HG03558 (cell line): Measurements from ENCODE around the gene EXOC4.
"Not testable (repeated sequence)": the region's sequence is repeated elsewhere in the genome, so short reads cannot be mapped to it uniquely, and the experiment has no call there.

Experiments
- ATAC-seq: cut with Tn5 transposase; IDR thresholded peaks from one replicate; pipeline ENCODE4 v1.9.1; 2021; ENCODE audit warnings: moderate number of reproducible peaks; ENCODE audit not compliant: unreplicated experiment; ENCODE audit errors: extremely low read depth

The EXOC4 gene

GRCh38 chr7:134069187-134069586, 816.3 kb downstream of the EXOC4 start:
- ATAC-seq = no peak

GRCh38 chr7:134070673-134071072, 817.8 kb downstream of the EXOC4 start:
- ATAC-seq = no peak

- ATAC-seq = peak; percentile 73
Measured at GRCh38 chr7:134071355-134072331, 818.8 kb downstream of the EXOC4 start.

GRCh38 chr7:134073276-134073675, 820.4 kb downstream of the EXOC4 start:
- no peak for ATAC-seq

GRCh38 chr7:134075799-134076198, 822.9 kb downstream of the EXOC4 start:
- ATAC-seq = no peak

GRCh38 chr7:134077560-134077959, 824.7 kb downstream of the EXOC4 start:
- ATAC-seq = not testable (repeated sequence)

GRCh38 chr7:134078991-134079390, 826.1 kb downstream of the EXOC4 start:
- no peak for ATAC-seq

GRCh38 chr7:134081695-134082094, 828.8 kb downstream of the EXOC4 start:
- ATAC-seq = no peak

- ATAC-seq = no peak
Measured at GRCh38 chr7:134083766-134084487, 831.0 kb downstream of the EXOC4 start.

- ATAC-seq = no peak
Measured at GRCh38 chr7:134084488-134085144, 831.7 kb downstream of the EXOC4 start.

GRCh38 chr7:134085311-134085710, 832.4 kb downstream of the EXOC4 start:
- ATAC-seq = no peak

- ATAC-seq = no peak
Measured at GRCh38 chr7:134086998-134087735, 834.3 kb downstream of the EXOC4 start.

- no peak for ATAC-seq
Measured at GRCh38 chr7:134088199-134088598, 835.3 kb downstream of the EXOC4 start.

- no peak for ATAC-seq
Measured at GRCh38 chr7:134089446-134089845, 836.6 kb downstream of the EXOC4 start.

GRCh38 chr7:134098072-134098471, 845.2 kb downstream of the EXOC4 start:
- no peak for ATAC-seq

- ATAC-seq = no peak
Measured at GRCh38 chr7:134101716-134102115, 848.8 kb downstream of the EXOC4 start.

- ATAC-seq = no peak
Measured at GRCh38 chr7:134104166-134104565, 851.3 kb downstream of the EXOC4 start.

GRCh38 chr7:134105841-134106240, 853.0 kb downstream of the EXOC4 start:
- ATAC-seq = no peak

GRCh38 chr7:134108802-134109201, 855.9 kb downstream of the EXOC4 start:
- ATAC-seq = no peak

- no peak for ATAC-seq
Measured at GRCh38 chr7:134113655-134114054, 860.8 kb downstream of the EXOC4 start.
